ENCODE results near the gene CHEK1. TPM values are rescaled to one million over a fixed set of nuclear protein-coding genes. Genes with fewer than 3 reads are reported as not detected.
A peak's percentile ranks its signal among the peaks of the same experiment; 100 is the strongest.

Gene CHEK1
- total RNA-seq, 6 experiments from 2014 or later = 0.59 to 6.9 (median 1.7) TPM

GRCh38 chr11:125626288-125626950 is 1.5 kb downstream of the CHEK1 start:
- peak in 3 of 4 donors; percentile 23 to 36 (median 35) for ATAC-seq
- intact Hi-C loops (cut with DNase I) = no loop called here
- TF ChIP-seq POLR2A (IDR thresholded peaks at IDR 0.05) (no peak), CTCF (IDR thresholded peaks at IDR 0.05) (peak in 2 of 4 donors; percentile 16 to 27)

GRCh38 chr11:125627236-125627910 is 2.4 kb downstream of the CHEK1 start:
- no peaks in the 10 kb centered on the region for H3K9me3 ChIP-seq
- H3K4me1 ChIP-seq = peaks cover 0 to 8% (median 4%) of the 10 kb centered on the region in 4 donors
- no peak overlapping the region for H3K27ac ChIP-seq
- ATAC-seq = no peak
- no peak overlapping the region for H3K4me3 ChIP-seq
- no peak for DNase-seq
- H3K27me3 ChIP-seq = no peaks in the 10 kb centered on the region
- intact Hi-C loops (cut with DNase I) = no loop called here
- no peaks in the 10 kb centered on the region for H3K36me3 ChIP-seq
- WGBS (ENCODE audit: insufficient coverage, low coverage, low lambda C conversion rate, missing lambda C conversion rate) = 67% methylated on average over 7 of the region's 7 CpGs
- no peak for TF ChIP-seq CTCF (IDR thresholded peaks at IDR 0.05)

More at GRCh38 chr11:125626288-125626950, 1.5 kb downstream of the CHEK1 start:
- H3K4me1 ChIP-seq = peaks cover 0 to 8% (median 4%) of the 10 kb centered on the region in 4 donors
- H3K27ac ChIP-seq = peak overlapping the region in 1 of 3 donors; percentile 93
- H3K27me3 ChIP-seq = no peaks in the 10 kb centered on the region
- H3K4me3 ChIP-seq = peak overlapping the region; percentile 72 to 85 (median 72)
- no peaks in the 10 kb centered on the region for H3K9me3 ChIP-seq
- under 1% methylated on average over 16 of the region's 18 CpGs for WGBS (ENCODE audit: insufficient coverage, low coverage, low lambda C conversion rate, missing lambda C conversion rate)
- DNase-seq = no peak
- H3K36me3 ChIP-seq = peaks cover 0 to 4% (median 0%) of the 10 kb centered on the region in 4 donors

GRCh38 chr11:125637840-125638239 is 12.9 kb downstream of the CHEK1 start:
- ATAC-seq (no peak), DNase-seq (no peak)
- no peak for TF ChIP-seq POLR2A (IDR thresholded peaks at IDR 0.05)
- TF ChIP-seq CTCF (IDR thresholded peaks at IDR 0.05) = no peak
- H3K27me3 ChIP-seq = no peaks in the 10 kb centered on the region
- intact Hi-C loops (cut with DNase I) = no loop called here
- no peaks in the 10 kb centered on the region for H3K9me3 ChIP-seq
- H3K4me1 ChIP-seq = no peaks in the 10 kb centered on the region
- no peaks in the 10 kb centered on the region for H3K36me3 ChIP-seq
- no peak overlapping the region for H3K27ac ChIP-seq
- H3K4me3 ChIP-seq = no peak overlapping the region
- 88% methylated on average over 3 of the region's 3 CpGs for WGBS (ENCODE audit: insufficient coverage, low coverage, low lambda C conversion rate, missing lambda C conversion rate)

GRCh38 chr11:125638315-125638714 is 13.4 kb downstream of the CHEK1 start:
- Histone ChIP-seq H3K36me3 (no peaks in the 10 kb centered on the region), H3K9me3 (no peaks in the 10 kb centered on the region), H3K4me3 (no peak overlapping the region), H3K4me1 (no peaks in the 10 kb centered on the region), H3K27me3 (no peaks in the 10 kb centered on the region), H3K27ac (no peak overlapping the region)
- intact Hi-C loops (cut with DNase I) = no loop called here
- no peak for TF ChIP-seq CTCF (IDR thresholded peaks at IDR 0.05)
- no peak for TF ChIP-seq POLR2A (IDR thresholded peaks at IDR 0.05)
- DNase-seq (no peak), ATAC-seq (no peak)
- WGBS (ENCODE audit: insufficient coverage, low coverage, low lambda C conversion rate, missing lambda C conversion rate) = 100% methylated on average over 1 of the region's 1 CpG

Measured in right lobe of liver (tissue), 6 donors.